CD4-positive, alpha-beta T cell treated with Interleukin-4 for 4 hours (primary cell): Measurements from ENCODE around the gene SRM.
"Not testable (repeated sequence)": the region's sequence is repeated elsewhere in the genome, so short reads cannot be mapped to it uniquely, and the experiment has no call there.

Experiments
- DNase-seq: peaks from one replicate; pipeline ENCODE4 v3.0.0-alpha.2; 2020

SRM gene

DNA sequence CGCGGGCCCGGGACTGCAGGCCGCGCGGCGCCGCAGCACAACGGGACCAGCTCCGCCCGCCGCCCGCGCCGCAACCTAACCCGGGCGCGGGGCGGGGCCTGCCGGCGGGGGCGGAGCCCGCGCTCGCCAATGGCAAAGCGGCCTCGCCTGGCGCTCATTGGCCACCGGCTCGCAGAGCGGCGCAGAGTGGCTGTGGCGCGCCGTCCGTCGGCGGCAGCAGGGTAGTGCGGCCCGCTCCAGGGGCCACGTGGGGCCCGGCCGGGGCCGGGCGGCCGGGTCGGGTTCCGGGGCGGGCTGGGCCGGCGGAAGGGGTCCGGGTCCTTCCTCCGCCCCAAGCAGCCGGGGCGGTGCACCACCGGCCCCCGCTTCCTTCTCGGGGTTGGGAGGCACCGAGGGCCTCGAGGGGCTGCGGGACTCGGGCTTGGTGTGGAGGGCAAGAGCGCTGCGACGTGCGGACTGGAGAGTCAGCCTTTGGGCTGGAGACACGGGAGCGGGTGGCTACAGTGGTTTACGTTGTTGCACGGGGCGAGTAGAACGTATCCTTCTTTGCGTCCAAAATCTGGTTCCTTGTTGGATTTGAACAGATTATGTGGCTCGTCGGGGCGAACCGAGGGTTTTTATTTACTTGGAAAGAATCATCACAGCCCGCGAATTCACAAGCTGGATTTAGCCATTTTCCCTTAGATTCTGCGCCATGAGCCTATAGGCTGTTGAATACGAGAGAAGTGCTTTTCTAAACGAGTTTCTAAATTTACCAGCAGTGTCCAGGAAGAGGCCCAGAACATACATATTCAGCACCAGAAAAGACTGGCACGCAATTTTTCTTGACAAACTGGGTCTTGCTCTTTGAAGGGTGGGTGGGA, at the start of gene SRM:
Gene SRM, minus strand, starts transcription at position 51 of the 863 bp plus-strand sequence. CDS start 75 bp downstream, outside the sequence.
- DNase-seq, result peak; percentile 88

DNA sequence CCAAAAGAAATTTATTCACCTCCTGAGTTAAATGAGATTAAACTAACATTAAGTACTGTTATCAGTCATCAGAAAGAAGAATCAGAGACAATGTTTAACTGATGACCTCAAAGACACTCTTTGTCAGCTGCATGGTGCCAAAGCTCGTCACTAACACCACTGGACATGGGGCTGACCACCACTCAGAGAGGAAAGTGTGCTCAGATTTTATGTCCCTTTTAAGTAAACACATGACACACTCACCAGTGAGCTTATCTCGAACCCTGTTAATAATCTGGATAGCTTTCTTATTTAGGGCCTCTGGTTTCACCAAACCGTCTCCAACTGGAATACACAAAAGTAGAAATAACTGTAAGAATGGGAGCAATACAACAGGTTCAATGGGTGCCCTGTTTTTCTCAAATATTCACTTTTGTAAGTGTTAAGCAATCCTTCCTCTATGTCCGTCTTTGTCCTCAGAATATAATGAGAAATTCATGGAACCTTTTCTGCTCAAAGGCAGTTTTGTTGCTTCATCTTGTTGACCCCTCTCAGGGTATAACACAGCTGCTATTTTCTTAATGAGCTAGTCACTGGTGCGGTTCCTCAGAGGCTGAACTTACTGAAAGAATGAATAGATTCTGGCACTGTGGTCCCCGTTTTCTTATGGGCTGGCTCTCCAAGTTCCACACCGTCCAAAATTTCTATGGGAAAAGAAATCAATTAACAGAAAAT, 49.4 kb upstream of the SRM start:
- DNase-seq, result no peak

DNA sequence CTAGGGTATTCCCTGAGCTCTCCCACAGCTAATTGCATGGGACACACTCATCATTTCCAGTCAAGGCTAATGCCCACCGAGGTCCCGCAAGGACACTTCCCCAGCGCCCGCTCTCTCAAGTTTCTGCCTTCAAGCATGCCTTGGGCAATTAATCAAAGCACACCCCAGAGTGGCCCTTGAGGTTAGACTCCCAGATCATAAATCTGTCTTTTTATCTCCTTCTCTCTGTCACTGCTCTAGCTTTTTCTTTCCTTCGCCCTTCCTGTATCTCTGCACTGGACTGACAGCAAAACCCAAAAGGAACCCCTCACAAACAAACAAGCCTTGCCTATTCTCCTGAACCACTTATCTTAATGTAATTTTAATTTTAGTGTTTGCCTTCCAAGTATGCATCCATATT, 47.8 kb upstream of the SRM start:
- no peak for DNase-seq

DNA sequence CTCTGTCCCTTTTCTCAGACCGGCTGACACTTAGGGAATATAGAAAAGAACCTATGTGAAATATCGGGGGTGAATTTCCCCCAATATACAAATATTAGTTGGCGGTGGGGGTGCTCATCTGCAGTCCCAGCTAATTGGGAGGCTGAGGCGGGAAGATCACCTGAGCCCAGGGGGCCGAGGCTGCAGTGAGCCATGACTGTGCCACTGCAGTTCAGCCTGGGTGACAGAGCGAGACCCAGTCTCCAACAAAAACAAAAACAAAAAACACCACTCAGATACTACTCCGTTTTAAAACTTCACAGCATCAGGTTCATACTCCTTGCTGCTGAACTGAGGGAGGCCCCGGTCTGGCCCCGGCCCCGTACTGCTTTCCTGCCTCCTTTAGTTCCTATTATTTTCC, 45.8 kb upstream of the SRM start:
- DNase-seq, result no peak

DNA sequence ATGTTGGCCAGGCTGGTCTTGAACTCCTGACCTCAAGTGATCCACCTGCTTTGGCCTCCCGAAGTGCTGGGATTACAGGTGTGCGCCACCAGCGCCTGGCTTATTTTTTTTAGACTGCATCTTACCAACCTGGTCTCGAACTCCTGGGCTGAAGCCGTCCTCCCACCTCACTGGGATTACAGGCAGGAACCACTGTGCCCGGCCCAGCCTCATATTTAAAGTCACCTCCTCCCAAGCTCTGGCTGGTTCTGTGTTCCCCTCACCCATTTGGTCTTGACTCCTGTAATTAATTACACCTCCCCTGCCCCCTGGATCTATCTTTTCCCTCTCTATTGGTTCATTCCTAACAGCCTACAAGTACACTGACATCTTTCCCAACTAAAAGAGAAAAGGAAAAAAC, 41.5 kb upstream of the SRM start:
- no peak for DNase-seq

DNA sequence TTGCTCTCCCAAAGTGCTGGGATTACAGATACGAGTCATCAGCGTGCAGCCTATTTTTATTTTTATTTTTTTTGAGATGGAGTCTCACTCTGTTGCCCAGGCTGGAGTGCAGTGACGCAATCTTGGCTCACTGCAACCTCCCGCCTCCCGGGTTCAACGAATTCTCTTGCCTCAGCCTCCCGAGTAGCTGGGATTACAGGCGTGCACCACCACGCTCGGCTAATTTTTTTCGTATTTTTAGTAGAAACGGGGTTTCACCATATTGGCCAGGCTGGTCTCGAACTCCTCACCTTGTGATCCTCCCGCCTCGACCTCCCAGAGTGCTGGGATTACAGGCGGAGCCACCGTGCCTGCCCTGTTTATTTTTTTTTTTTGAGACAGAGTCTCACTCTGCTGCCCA, 41.0 kb upstream of the SRM start:
- not testable (repeated sequence) for DNase-seq

DNA sequence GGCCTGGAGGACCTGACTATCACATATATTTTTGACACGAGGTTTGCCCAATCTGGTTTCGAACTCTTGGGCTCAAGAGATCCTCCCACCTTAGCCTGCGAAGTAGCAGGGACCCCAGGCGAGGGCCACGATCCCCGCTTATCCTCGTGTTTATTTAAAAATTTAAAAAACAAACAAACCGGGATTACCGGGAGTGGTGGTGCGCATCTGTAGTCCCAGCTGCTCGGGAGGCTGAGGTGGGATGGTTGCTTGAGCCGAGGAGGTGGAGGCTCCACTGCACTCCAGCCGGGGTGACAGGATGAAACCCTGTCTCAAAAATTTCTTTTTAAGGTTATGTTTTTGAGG, 40.3 kb upstream of the SRM start:
- DNase-seq, result no peak

DNA sequence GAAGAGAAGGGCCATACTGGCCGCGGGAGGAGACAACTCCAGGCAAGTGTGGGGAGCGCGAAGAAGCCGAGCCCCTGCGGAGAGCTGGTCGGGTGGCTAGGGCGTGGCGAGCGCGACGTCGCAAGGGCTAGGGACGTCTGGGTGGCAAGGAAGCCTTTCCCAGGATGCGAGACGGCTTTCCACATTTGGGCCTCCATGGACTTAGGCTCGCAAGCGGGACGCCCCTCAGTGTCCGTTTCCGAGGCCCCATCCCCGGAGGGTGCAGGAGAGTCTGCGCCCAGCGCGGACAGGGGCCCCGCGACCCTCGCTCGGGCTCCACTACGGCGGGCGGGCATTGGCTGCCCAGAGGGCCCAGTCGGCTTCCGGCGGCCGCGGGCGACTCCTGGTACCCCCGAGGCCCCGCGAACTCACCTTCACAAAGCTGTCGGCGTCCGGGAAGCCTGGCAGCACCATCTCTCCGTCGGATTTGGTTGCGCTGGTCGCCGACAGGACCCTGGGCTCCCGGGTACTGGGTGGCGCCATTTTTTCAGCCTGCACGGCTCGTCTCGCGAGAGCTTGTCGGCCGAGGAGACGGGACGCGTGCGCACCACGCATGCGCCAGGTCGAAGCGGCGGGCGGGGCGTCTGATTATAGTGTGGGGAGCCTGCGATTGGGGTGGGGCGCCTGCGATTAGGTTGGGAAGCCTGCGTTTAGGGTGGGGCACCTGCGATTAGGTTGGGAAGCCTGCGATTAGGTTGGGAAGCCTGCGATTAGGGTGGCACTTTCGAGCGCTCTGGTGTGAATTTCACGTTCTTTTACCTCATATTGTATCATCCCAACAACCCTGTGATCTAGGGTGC, 39.7 kb upstream of the SRM start, which contains the start of gene EXOSC10:
Gene EXOSC10, minus strand, starts transcription at position 560 of the 839 bp plus-strand sequence. Its CDS starts 38 bp downstream, at position 522.
- DNase-seq, result peak; percentile 93

DNA sequence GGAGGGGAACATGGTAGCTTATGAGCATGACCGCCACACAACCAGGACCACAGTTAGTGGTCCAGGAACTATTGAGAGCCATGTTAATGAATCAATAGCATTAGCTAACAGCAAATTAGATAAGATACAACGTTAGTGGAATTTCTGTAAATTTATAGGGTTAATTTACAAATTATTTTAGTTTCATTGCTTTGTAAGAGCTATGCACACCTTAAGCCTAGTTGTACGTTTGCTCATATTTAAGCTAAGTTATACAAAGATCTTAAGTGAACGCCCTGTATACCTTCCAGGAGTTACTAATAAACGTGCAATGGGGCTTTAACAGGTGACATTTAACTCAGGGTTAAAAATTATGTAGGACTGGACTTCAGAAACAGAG, 39.1 kb upstream of the SRM start:
- no peak for DNase-seq

DNA sequence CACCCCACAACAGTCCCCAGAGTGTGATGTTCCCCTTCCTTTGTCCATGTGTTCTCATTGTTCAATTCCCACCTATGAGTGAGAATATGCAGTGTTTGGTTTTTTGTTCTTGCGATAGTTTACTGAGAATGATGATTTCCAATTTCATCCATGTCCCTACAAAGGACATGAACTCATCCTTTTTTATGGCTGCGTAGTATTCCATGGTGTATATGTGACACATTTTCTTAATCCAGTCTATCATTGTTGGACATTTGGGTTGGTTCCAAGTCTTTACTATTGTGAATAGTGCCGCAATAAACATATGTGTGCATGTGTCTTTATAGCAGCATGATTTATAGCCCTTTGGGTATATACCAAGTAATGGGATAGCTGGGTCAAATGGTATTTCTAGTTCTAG, 24.0 kb upstream of the SRM start:
- DNase-seq, result not testable (repeated sequence)

DNA sequence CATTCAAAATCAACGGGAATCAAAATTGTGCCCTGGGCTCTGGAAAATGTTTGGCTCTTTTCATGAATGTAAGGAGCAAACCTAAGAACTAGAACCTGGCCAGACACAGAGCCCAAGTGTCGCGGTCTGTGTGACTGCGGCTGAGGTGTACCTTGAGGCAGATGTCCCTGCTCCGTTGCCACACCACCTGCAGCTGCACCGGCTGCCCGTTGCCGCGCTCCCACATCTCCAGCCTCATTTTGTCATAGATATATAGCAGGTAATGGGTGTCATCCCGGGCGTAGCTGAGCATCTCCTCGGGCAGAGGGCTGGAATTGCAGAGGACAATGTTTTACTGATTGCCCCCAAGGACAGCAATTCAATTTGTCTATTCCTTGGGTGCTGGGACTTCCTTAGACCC, 21.1 kb upstream of the SRM start:
- no peak for DNase-seq

DNA sequence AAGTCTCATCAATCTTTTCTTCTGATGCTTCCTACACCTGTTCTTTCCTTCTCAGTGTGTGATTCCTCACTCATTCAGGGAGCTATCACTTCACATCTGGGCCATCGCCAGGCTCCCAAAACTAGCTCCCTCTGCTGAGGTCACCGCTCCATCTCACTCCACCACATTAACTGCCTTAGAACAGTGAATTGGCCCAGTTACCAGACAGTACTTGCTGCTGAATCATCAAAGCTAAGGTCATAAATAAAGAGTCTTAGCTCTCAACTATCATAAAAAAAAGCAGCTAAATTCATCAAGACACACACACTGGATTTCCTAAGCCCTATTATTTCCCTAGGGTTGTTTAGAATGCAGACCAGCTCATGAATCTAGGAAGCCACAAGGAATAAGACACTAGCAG, 18.8 kb upstream of the SRM start:
- no peak for DNase-seq

DNA sequence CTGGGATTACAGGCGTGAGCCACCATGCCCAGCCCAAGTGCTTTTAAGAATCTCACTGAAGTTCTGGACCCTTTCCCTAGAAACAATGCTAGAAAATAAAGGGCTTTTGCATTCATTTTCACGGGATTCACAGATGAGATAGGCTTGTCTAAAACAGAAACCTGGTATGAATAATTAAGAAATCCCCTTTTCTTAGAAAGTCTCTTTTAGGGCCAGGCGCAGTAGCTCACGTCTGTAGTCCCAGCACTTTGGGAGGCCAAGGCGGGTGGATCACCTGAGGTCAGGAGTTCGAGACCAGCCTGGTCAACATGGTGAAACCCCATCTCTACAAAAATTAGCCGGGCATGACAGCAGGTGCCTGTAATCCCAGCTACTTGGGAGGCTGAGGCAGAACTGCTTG, 13.6 kb upstream of the SRM start:
- DNase-seq, result not testable (repeated sequence)

DNA sequence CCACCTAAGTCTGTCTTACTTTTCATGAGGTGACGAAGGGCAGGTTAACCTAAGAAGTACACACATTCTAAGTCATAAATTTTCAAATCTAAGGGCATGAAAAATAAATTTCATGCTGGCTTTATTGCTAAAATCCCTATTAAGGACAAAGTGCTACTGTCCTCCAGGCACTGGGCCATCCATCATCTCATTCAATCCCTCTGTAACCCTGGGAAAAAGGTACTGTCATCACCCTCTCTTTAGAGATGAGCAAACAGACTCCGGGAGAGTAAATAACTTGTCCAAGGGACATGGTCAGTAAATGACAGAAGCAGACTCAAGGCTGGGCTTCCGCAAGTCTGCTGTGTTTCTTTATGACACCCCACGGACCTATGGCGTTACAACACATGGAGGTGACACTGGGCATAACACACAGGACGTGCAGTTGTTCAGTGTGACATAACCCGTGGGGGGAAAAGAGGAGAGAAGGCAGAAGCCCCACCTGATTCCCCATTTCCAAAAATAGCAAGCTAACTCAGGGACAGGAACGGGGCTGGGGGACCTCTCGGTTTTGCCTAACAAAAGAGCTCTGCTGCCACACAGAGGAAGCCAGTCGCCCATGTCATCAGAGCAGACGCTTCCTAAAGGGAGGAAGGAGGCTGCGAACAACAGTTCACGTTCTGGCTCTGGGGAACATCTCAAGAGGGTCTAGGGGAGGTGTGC, 12.5 kb upstream of the SRM start:
- DNase-seq, result no peak

DNA sequence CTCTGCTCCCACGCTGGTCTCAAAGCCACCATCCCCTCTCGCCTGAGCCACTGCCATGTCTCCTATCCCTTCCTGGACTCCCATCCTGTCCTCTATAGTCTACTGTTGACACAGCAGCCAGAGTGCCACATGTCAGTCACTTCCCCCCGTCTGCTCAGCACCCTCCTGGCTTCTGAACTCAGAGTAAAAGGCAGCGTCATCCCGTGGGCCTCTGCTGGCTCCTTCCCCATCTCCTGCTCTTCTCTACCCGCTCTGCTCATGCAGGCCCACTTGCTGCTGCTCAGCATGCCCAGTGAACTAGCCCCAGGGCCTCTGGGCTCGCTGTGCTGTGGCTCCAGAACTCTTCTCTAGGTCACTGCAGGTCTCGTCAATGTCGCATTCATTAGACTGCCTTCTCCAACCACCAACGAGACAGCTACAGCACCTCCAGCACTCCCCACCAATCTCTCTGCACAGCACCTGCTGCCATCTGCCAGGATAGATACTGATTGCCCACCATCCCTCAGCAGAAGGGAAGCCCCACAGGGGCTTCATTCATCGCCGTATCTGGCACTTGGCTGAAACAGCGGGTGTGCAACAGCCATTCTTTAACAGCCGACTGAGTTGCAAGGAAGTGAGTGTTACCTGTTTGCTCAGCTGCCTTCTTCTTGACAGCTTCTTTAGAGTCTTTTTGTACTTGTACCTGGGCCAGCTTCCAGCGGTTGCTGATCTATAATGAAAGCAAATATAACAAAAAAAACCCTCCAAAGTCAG, 11.8 kb upstream of the SRM start:
- DNase-seq, result no peak

DNA sequence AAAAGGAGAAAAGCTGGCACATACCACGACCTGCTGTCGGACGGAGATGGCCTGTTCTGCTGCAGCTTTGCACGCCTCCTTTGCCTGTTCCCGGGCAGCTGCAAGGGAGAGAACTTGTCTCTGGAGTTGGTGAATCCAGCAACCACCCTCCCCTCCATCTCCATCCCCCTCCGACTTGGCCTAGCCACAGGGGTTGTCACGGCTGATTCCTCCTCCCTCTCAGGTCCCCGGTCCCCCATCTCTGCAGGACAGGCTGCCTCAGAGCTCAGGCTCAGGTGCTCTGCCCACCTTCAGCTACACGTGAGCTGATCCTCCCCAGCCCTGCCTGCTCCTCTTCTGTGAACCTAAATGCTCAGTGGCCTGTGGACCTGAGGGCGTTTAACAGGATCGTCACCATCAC, 11.1 kb upstream of the SRM start:
- DNase-seq, result no peak

DNA sequence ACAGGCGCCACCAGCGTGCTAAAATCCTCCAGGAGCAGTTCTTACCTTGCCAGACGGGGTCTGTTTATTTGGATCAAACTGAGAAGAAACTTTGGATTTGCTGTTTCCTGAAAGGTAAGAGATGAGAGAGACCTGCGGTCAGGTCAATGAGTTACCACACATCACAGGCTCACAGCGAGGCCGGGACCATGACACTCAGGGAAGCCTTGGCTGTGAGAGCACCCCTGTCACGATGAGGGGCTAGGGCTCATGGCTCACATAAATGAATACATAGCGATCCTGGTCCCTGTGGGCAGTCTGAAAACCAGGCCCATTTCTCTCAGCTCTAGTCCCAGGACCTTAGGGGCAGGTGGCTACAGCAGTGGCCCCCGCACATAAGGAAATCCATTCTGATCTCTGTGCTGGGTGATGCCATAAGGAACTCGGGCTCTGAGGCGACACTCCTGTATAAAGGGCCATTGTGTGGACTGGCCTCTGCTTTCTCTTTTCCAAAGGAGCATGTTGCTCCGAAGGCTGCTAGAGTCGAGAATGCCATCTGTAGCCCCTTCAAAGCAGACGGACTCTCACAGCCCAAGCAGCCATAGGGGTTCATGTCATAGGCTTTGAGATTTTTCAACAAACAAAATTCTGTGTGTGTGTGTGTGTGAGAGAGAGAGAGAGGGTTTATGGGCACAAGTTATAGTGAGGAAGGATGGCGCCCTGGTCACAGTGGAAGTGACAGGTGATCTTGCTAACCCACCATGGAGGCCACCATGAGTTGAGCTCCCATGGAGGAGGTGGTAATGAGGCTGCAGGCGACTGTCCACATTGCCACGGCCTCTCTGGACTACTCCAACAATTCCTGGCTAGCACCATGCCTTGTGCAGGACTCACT, 9.0 kb upstream of the SRM start:
- no peak for DNase-seq

DNA sequence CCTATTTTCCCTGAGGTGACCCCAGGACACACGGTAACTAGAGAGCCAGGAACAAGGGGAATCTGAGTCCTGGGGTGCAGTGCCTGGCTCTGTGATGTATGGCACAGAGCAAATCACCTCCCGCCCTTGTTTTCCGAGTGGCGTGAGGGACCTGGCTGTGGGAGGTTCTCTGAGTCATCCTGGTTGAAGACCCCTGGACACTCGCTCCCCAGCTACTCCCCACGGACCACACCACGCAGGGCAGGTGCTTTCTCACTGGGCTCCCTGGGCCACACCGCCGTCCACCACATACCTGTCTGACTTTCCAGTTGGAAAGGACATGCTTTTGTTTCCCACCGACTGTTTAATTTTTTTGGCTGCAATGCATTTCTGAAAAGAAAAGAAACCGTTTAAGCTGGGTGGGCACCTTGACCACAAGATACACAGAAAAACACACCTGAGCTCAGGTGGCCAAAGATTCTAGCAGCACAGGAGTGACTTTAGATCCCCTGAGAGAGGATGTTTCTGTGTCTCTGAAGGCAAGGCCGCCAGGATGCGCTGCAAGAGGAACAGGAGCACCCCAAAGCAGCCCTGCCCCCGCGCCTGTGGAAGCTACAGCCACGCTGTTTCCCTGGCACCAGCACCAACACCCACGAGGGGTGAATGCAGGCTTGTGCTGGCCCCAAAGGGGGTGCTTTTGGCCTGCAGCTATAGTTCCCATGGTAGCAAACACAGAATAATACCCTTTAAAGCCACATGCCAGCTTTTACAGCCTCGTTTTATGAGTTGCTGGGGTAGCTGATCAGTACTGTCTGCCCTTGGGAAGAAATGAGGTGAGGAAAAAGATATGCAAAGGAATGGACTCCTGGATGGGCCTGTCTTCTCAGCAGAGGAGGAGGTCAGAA, 8.1 kb upstream of the SRM start:
- DNase-seq, result no peak

DNA sequence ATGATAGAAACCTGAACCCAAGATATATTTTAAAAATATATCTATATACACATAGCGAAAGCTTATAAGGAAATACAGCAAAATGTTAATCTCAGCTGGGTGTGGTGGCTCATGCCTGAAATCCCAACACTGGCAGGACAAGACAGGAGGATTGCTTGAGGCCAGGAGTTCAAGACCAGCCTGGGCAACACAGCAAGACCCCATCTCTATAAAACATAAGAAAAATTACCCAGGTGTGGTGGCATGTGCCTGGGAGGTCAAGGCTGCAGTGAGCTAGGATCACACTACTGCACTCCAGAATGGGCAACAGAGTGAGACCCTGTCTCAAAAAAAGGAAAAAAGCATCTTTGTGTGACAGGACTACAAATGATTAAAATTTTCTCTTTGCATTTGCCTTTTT, 6.0 kb upstream of the SRM start:
- no peak for DNase-seq

DNA sequence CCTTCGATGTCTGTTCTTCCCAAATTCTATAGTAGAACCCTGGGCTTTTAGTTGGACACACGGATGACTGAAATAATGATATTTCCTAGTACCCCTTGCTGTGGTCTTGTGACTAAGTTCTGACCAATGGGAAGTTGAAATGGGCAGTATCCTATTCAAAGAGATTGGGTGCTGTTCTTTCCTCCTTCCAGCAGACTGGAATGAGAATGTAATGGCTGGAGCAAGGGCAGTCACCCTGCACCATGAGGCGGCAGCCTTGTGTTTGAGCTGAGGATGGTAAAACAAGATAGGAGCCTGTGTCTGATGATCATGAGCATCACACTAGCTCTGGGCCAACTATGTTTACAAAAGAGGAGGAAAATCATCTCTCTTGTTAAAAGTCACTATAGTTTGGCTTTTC, 5.1 kb upstream of the SRM start:
- no peak for DNase-seq
